NCI-H2196 treated with DMSO at 0.1 percent for 48 hours (cell line): ENCODE measurements around the gene C1orf21.

Experiments
- DNase-seq: peaks from one replicate; lab custom pipeline; 2025; ENCODE audit not compliant: unreplicated experiment; lab: John Stamatoyannopoulos, UW

Gene C1orf21

GRCh38 chr1:184385865-184386311 lies 941 bp upstream of the C1orf21 start:
- DNase-seq = no peak

- DNase-seq = no peak
These were observed 243 bp downstream of the C1orf21 start for GRCh38 chr1:184387069-184387475.

GRCh38 chr1:184387476-184388318 lies 868 bp downstream of the C1orf21 start:
- DNase-seq = no peak

- no peak for DNase-seq
These were observed 1.6 kb downstream of the C1orf21 start for GRCh38 chr1:184388319-184388889.

- no peak for DNase-seq
These were observed 2.1 kb downstream of the C1orf21 start for GRCh38 chr1:184388971-184389370.

- no peak for DNase-seq
These were observed 2.6 kb downstream of the C1orf21 start for GRCh38 chr1:184389446-184389845.

- no peak for DNase-seq
These were observed 4.1 kb downstream of the C1orf21 start for GRCh38 chr1:184390889-184391288.

- DNase-seq = no peak
These were observed 5.2 kb downstream of the C1orf21 start for GRCh38 chr1:184392067-184392466.

GRCh38 chr1:184392779-184393522 lies 6.1 kb downstream of the C1orf21 start:
- no peak for DNase-seq

- DNase-seq = no peak
These were observed 7.1 kb downstream of the C1orf21 start for GRCh38 chr1:184393962-184394361.

GRCh38 chr1:184395370-184395769 lies 8.5 kb downstream of the C1orf21 start:
- no peak for DNase-seq

- DNase-seq = no peak
These were observed 9.2 kb downstream of the C1orf21 start for GRCh38 chr1:184395937-184396480.

- DNase-seq = no peak
These were observed 12.5 kb downstream of the C1orf21 start for GRCh38 chr1:184399192-184399847.

- DNase-seq = no peak
These were observed 17.3 kb downstream of the C1orf21 start for GRCh38 chr1:184403961-184404726.

- no peak for DNase-seq
These were observed 17.8 kb downstream of the C1orf21 start for GRCh38 chr1:184404727-184405027.

GRCh38 chr1:184405094-184405800 lies 18.4 kb downstream of the C1orf21 start:
- DNase-seq = no peak

- no peak for DNase-seq
These were observed 18.9 kb downstream of the C1orf21 start for GRCh38 chr1:184405801-184406142.

GRCh38 chr1:184406479-184406878 lies 19.6 kb downstream of the C1orf21 start:
- no peak for DNase-seq

GRCh38 chr1:184407816-184408510 lies 21.1 kb downstream of the C1orf21 start:
- DNase-seq = no peak
